ENCODE data around the gene IDH1.

GRCh38 chr2:208297961-208298360 lies 43.1 kb upstream of the IDH1 start:
- TF ChIP-seq RAD21 (conservative IDR thresholded peaks at IDR 0.05 in 1 of 2, IDR thresholded peaks at IDR 0.05 in 1 of 2) (no peak), USF2 (IDR thresholded peaks at IDR 0.05) (no peak), HMGXB4 (CRISPR knock-in tag; IDR thresholded peaks at IDR 0.05; ENCODE audit: borderline replicate concordance) (no peak), MAX (IDR thresholded peaks at IDR 0.05) (no peak), EHMT2 (IDR thresholded peaks at IDR 0.05; ENCODE audit: low read depth) (no peak), RFX5 (IDR thresholded peaks at IDR 0.05) (no peak), SREBF2 (IDR thresholded peaks at IDR 0.05) (no peak), POLR2A (IDR thresholded peaks at IDR 0.05; ENCODE audit: low read length) (no peak), ESRRA (IDR thresholded peaks at IDR 0.05; ENCODE audit: borderline replicate concordance, low read length) (no peak)
